GM18909 (cell line): ENCODE results near the gene GPD2.

ENCODE experiments used
- ATAC-seq: cut with Tn5 transposase; IDR thresholded peaks from one replicate; pipeline ENCODE4 v1.9.1; 2021; ENCODE audit warnings: mild to moderate bottlenecking; ENCODE audit not compliant: unreplicated experiment, poor library complexity

Gene GPD2

GRCh38 chr2:156435718-156436496 is at the start of gene GPD2:
TSS of gene GPD2 (plus strand) at chr2:156436379. CDS start at chr2:156476106, 39,727 bp downstream.
- peak; percentile 62 for ATAC-seq

- ATAC-seq = no peak
Observed at GRCh38 chr2:156394033-156394741, 42.0 kb upstream of the GPD2 start.

- peak; percentile 25 for ATAC-seq
Observed at GRCh38 chr2:156396126-156396525, 40.1 kb upstream of the GPD2 start.

DNA sequence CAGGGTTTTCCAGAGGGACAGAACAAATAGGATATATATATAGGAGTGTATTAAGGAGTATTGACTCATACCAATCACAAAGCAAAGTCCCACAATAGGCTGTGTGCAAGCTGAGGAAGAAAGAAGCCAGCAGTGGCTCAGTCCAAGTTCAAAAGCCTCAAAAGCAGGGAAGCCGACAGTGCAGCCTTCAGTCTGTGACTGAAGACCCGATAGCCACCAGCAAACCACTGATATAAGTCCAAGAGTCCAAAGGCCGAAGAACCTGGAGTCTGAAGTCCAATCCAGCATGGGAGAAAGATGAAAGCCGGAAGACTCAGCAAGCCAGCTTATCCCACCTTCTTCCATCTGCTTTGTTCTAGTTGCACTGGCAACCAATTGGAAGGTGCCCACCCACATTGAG is 39.0 kb upstream of the GPD2 start:
- ATAC-seq = no peak

- ATAC-seq = no peak
Observed at GRCh38 chr2:156398176-156398575, 38.0 kb upstream of the GPD2 start.

DNA sequence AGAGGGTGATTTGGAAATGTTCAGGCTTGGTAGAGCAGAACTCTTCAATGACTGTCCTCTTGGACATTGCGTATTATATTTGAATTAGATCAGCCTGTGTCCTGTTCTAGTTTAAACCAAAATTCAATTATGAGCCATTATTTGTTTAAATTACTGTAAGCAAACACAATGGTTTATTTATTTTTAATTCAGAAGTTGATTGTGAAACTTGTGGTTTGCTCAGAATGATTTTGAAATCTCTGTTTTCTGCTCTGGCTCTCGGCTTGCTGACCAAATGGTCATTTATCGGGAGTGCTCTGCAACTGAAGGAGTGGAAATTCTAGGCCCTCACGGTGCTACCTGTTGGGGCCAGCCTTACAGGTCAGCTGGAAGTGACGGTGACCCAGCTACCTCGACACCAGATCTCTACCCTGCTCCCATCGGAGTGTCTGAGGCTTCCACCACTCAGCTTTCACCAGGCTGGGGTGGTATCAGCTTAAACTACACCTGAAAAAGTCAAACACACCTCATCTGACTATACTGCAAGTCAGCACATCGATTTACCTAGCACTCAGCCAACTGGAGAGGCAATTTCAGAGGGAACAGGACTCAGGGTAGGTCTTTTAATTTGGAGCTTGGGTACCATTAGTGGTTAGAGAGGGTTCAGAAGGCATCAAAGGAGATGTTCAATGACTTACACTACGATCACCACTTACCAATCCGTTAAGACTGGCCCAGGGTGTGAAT is 36.8 kb upstream of the GPD2 start:
- no peak for ATAC-seq

GRCh38 chr2:156399950-156400705 is 36.1 kb upstream of the GPD2 start:
- peak; percentile 47 for ATAC-seq

DNA sequence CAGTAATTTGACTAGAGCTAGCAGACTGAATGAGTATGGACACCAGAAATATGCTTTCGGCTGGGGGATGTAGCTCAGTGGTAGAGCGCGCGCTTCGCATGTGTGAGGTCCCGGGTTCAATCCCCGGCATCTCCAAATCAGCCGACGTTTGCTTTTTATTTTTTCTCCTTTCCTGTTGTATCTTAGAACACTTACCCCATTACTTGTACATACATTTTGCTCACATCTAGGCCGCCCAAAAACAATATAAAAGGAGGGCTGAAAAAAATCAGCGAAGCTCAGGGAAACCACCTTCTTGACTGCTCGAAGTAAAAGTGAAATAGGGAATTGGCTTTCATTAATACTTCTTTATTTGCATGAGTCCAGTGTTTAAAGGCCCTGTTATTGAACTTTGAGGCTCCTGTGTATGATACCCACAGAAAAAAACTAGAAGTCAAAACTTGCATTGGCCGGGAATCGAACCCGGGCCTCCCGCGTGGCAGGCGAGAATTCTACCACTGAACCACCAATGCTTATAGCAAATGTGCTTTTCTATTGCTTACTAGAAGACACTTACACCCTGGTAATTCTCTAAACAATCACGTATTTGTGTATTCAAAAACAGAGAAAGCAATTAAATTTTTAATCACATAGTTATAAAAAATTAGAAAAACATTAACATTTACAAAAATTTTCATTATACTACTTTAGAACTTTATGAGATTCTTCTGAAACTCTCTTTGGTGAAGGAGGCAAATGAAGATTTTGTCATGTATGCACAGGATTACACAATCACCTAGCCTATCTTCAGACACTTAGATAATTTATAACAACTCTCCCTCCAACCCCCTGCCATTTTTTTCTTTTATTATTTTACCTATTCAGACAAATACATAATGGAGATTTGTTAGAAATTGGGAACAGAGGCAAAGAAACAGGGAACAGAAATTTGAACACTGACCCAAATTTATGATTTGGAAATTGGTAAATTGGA is 35.2 kb upstream of the GPD2 start:
- ATAC-seq = peak; percentile 71

DNA sequence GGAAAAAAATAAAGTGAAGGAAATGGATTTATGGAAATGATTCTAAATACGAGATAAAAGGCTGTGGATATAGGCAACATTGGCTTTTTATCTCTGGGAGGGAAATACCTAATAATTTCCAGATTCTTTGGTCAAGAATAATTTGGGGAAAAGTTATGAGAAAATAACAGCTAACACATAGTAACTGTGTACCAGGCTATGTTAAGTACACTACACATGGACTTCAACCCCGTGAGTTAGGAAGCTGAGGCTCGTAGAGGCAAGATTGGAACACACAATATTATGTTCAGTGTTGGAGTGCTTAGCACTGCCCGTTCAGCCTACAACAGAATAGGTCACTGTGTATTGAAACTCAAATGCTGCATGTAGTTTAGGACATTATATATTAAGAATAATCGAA is 34.3 kb upstream of the GPD2 start:
- no peak for ATAC-seq

DNA sequence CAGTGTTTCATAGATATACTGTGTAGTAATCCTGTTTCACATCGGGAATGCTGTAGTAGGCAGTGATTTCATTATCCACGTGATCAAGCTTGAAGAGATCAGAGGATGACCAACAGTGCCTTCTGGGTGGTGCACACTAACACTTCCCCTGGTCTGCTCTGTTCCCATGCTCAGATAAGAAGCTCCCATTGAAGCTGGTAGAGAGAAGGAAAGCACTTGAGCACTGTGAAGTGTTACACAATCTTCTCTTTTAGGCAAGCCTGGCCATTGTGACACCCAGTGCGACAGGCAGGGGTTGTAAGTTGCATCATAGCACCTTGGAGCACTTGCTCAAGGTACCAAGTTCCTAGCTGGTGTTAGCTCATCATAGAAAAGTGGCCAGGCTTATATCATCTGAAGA is 30.6 kb upstream of the GPD2 start:
- ATAC-seq = no peak

DNA sequence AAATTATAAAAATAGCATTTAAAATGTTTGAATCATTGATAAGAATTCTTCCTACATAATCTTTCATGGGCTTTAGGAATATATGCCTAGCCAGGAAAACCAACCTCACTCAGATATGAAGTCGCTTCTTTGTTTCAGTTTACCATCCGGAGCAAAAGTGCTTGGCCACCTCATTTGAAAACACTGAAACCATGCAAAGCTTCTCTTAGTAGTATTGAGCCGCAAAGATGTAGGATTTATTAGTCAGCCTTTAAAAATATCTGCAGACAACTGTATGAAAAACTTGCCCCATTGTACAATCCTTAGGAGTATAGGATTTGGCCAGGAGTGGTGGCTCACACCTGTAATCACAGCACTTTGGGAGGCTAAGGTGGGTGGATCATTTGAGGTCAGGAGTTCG is 24.3 kb upstream of the GPD2 start:
- ATAC-seq = no peak

DNA sequence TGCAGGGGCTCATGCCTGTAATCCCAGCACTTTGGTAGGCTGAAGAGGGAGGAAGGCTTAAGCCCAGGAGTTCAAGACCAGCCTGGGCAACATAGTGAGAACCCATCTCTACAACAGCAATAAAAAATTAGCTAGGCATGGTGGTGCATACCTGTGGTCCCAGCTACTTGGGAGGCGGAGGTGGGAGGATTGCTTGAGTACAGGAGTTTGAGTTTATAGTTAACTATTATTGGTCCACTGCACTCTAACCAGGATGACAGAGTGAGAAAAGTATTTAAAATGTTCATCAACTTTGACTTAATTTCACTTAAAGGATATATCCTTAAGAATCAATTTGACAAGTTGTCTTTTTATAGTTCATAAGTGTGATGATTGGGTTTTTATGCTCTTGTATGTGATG is 14.3 kb upstream of the GPD2 start:
- ATAC-seq = no peak

GRCh38 chr2:156423674-156424282 is 12.4 kb upstream of the GPD2 start:
- no peak for ATAC-seq

- ATAC-seq = no peak
Observed at GRCh38 chr2:156427074-156427473, 9.1 kb upstream of the GPD2 start.

DNA sequence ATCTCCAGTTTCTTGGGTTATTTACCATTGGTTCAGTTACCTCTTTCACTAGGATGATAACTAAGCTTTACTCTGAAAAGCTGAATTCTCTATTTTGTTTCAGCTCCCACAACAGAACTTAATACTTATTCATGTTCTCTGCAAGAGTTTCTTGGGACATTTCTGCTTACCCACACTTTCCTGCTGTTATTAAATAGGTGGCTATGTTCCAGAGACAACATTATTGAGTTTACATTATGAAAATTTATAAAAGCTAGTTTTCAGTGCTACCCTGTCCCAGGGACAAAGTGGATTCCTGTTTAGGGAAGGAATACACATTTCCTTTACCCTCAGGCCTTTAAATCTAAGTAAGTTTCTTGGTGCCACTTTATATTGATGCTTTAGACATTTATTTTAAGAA is 7.0 kb upstream of the GPD2 start:
- ATAC-seq = no peak

- ATAC-seq = peak; percentile 31
Observed at GRCh38 chr2:156430236-156430979, 5.8 kb upstream of the GPD2 start.

- ATAC-seq = peak; percentile 67
Observed at GRCh38 chr2:156430980-156431358, 5.2 kb upstream of the GPD2 start.
